ENCODE data around the gene PACRG. TPM values are rescaled to one million over a fixed set of nuclear protein-coding genes. Genes with fewer than 3 reads are reported as not detected.

The PACRG gene
- total and polyA plus RNA-seq, 3 experiments from 2014 or later: not detected

DNA sequence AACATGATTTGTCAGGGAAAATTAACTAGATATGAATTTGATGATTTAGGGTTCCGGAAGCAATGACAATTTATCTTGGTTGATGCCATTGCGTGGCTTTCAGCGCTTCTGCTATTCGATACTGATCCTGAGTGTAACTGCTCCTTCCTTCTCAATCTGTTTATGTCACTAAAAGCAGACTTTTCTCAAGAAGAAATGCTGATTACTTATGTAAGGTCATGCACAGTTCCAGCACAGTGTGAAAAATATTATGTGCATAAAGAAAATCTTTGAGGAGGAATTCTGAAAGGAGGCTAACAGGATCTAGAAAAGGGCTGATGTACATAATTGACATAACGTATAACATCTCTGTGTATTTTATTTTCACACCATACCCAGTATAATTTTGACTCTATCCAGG, 336.6 kb downstream of the PACRG start:
- Histone ChIP-seq H3K4me1 (ENCODE audit: insufficient read depth, low read length) (no peaks in the 10 kb centered on the region), H3K4me3 (ENCODE audit: low read length) (no peak overlapping the region), H3K9me3 (ENCODE audit: low read length) (no peaks in the 10 kb centered on the region), H3K36me3 (ENCODE audit: insufficient read depth, low read length) (no peaks in the 10 kb centered on the region), H3K27me3 (ENCODE audit: insufficient read depth, low read length, poor library complexity, severe bottlenecking) (no peaks in the 10 kb centered on the region), H3K27ac (ENCODE audit: low read depth, low read length) (no peak overlapping the region)
- Mint-ChIP-seq H3K9me3 (peaks cover 0 to 7% (median 3%) of the 10 kb centered on the region in 5 donors), H3K4me3 (no peak overlapping the region), H3K36me3 (no peaks in the 10 kb centered on the region), H3K27me3 (peaks cover 0 to 2% of the 10 kb centered on the region in 2 donors), H3K4me1 (no peaks in the 10 kb centered on the region), H3K27ac (no peak overlapping the region)
- CTCF ChIA-PET: no interaction called here
- POLR2A ChIA-PET: no interaction called here
- DNase-seq: no peak

GRCh38 chr6:163066200-163066599, 338.4 kb downstream of the PACRG start:
- Mint-ChIP-seq H3K36me3 (no peaks in the 10 kb centered on the region), H3K4me1 (no peaks in the 10 kb centered on the region), H3K9me3 (peaks cover 0 to 7% (median 3%) of the 10 kb centered on the region in 5 donors), H3K4me3 (no peak overlapping the region), H3K27me3 (peaks cover 0 to 2% of the 10 kb centered on the region in 2 donors), H3K27ac (no peak overlapping the region)
- H3K4me1 ChIP-seq (ENCODE audit: insufficient read depth, low read length): no peaks in the 10 kb centered on the region
- ChIA-PET POLR2A (no interaction called here), CTCF (no interaction called here)
- H3K36me3 ChIP-seq (ENCODE audit: insufficient read depth, low read length): no peaks in the 10 kb centered on the region
- H3K27me3 ChIP-seq (ENCODE audit: insufficient read depth, low read length, poor library complexity, severe bottlenecking): no peaks in the 10 kb centered on the region
- H3K4me3 ChIP-seq (ENCODE audit: low read length): no peak overlapping the region
- H3K27ac ChIP-seq (ENCODE audit: low read depth, low read length): no peak overlapping the region
- H3K9me3 ChIP-seq (ENCODE audit: low read length): no peaks in the 10 kb centered on the region
- DNase-seq: no peak

DNA sequence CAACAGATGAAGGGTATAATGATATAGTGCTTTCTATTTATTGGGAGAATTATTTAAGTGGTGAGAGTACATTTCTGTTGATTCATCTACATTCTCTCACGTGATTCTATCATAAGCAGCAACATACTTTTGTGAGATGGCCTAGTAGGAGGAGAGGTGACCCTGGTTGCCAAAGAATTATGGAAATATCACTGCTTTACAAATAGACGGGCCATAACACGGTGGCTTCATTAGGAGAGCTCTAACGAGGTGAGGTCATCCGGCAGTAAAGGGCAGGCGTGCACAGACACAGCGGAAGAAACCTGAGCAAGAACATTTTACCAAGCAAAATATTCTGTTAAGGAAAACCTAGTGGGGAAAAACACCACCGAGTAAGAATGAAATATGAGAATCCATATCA, 349.4 kb downstream of the PACRG start:
- Histone ChIP-seq H3K27me3 (ENCODE audit: insufficient read depth, low read length, poor library complexity, severe bottlenecking) (no peaks in the 10 kb centered on the region), H3K9me3 (ENCODE audit: low read length) (no peaks in the 10 kb centered on the region), H3K4me3 (ENCODE audit: low read length) (no peak overlapping the region), H3K36me3 (ENCODE audit: insufficient read depth, low read length) (no peaks in the 10 kb centered on the region), H3K27ac (ENCODE audit: low read depth, low read length) (no peak overlapping the region), H3K4me1 (ENCODE audit: insufficient read depth, low read length) (no peaks in the 10 kb centered on the region)
- H3K9me3 Mint-ChIP-seq: peaks cover 0 to 3% (median 3%) of the 10 kb centered on the region in 5 donors
- ChIA-PET POLR2A (no interaction called here), CTCF (no interaction called here)
- no peaks in the 10 kb centered on the region for H3K27me3 Mint-ChIP-seq
- H3K36me3 Mint-ChIP-seq: no peaks in the 10 kb centered on the region
- no peak overlapping the region for H3K27ac Mint-ChIP-seq
- no peaks in the 10 kb centered on the region for H3K4me1 Mint-ChIP-seq
- DNase-seq: no peak
- H3K4me3 Mint-ChIP-seq: no peak overlapping the region

DNA sequence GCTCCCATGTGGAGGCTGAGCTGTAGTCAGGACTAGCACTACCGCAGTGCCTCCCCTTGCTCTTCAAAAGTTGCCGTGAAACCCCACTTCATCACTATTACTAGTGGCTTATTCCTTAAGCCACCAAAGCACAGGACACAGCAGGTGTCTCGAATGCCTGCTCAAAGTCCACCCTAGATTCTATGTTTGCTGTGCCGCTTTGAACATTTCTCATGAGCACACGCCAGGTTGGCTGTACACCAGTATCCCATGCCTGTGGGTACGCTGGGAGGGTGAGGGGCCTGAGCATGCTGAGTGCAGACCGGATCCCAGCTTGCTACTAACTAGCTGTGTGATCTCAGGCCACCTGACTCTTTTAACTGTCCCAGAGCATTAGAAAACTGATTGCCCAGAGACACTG, 350.9 kb downstream of the PACRG start:
- H3K4me3 ChIP-seq (ENCODE audit: low read length): no peak overlapping the region
- Mint-ChIP-seq H3K9me3 (peaks cover 0 to 3% (median 0%) of the 10 kb centered on the region in 5 donors), H3K4me3 (no peak overlapping the region), H3K27me3 (no peaks in the 10 kb centered on the region), H3K36me3 (no peaks in the 10 kb centered on the region), H3K27ac (no peak overlapping the region), H3K4me1 (no peaks in the 10 kb centered on the region)
- POLR2A ChIA-PET: no interaction called here
- no peaks in the 10 kb centered on the region for H3K27me3 ChIP-seq (ENCODE audit: insufficient read depth, low read length, poor library complexity, severe bottlenecking)
- DNase-seq: no peak
- H3K9me3 ChIP-seq (ENCODE audit: low read length): no peaks in the 10 kb centered on the region
- H3K27ac ChIP-seq (ENCODE audit: low read depth, low read length): no peak overlapping the region
- CTCF ChIA-PET: no interaction called here
- no peaks in the 10 kb centered on the region for H3K36me3 ChIP-seq (ENCODE audit: insufficient read depth, low read length)
- H3K4me1 ChIP-seq (ENCODE audit: insufficient read depth, low read length): no peaks in the 10 kb centered on the region

GRCh38 chr6:163080228-163080627, 352.5 kb downstream of the PACRG start:
- no peaks in the 10 kb centered on the region for H3K27me3 ChIP-seq (ENCODE audit: insufficient read depth, low read length, poor library complexity, severe bottlenecking)
- H3K4me1 Mint-ChIP-seq: no peaks in the 10 kb centered on the region
- H3K27ac Mint-ChIP-seq: no peak overlapping the region
- H3K9me3 Mint-ChIP-seq: peaks cover 0 to 3% (median 0%) of the 10 kb centered on the region in 5 donors
- no peak overlapping the region for H3K4me3 Mint-ChIP-seq
- ChIA-PET CTCF (no interaction called here), POLR2A (no interaction called here)
- no peak for DNase-seq
- H3K4me3 ChIP-seq (ENCODE audit: low read length): no peak overlapping the region
- no peaks in the 10 kb centered on the region for H3K27me3 Mint-ChIP-seq
- H3K4me1 ChIP-seq (ENCODE audit: insufficient read depth, low read length): no peaks in the 10 kb centered on the region
- H3K27ac ChIP-seq (ENCODE audit: low read depth, low read length): no peak overlapping the region
- no peaks in the 10 kb centered on the region for H3K9me3 ChIP-seq (ENCODE audit: low read length)
- no peaks in the 10 kb centered on the region for H3K36me3 Mint-ChIP-seq
- H3K36me3 ChIP-seq (ENCODE audit: insufficient read depth, low read length): no peaks in the 10 kb centered on the region

GRCh38 chr6:163083141-163083540, 355.4 kb downstream of the PACRG start:
- Histone ChIP-seq H3K4me3 (ENCODE audit: low read length) (no peak overlapping the region), H3K27ac (ENCODE audit: low read depth, low read length) (no peak overlapping the region), H3K9me3 (ENCODE audit: low read length) (no peaks in the 10 kb centered on the region), H3K36me3 (ENCODE audit: insufficient read depth, low read length) (no peaks in the 10 kb centered on the region), H3K4me1 (ENCODE audit: insufficient read depth, low read length) (no peaks in the 10 kb centered on the region), H3K27me3 (ENCODE audit: insufficient read depth, low read length, poor library complexity, severe bottlenecking) (no peaks in the 10 kb centered on the region)
- no peak overlapping the region for H3K27ac Mint-ChIP-seq
- no peak overlapping the region for H3K4me3 Mint-ChIP-seq
- H3K27me3 Mint-ChIP-seq: peaks cover 0 to 1% of the 10 kb centered on the region in 2 donors
- ChIA-PET CTCF (no interaction called here), POLR2A (no interaction called here)
- no peaks in the 10 kb centered on the region for H3K36me3 Mint-ChIP-seq
- no peaks in the 10 kb centered on the region for H3K4me1 Mint-ChIP-seq
- DNase-seq: no peak
- peaks cover 0 to 3% (median 0%) of the 10 kb centered on the region in 5 donors for H3K9me3 Mint-ChIP-seq

DNA sequence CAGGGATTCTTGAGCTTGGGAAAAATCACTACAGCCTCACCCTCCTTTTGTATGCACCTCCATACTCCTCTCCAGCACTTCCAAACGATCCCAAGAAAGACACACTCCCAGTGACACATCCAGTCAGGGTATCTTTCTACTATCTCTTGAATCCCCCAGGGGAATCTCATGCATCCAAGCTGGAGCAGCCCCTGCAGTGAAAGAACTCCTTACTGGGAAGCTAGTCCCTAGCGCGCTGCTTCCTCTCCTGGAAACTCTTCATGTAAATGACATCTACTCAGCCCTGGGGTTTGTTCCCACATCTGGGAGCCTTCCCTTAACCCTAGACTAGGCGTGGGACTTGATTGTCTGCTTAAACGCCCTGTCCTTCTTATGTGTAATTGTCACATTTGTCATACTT, 357.7 kb downstream of the PACRG start:
- no peaks in the 10 kb centered on the region for H3K36me3 ChIP-seq (ENCODE audit: insufficient read depth, low read length)
- H3K27me3 Mint-ChIP-seq: peaks cover 0 to 1% of the 10 kb centered on the region in 2 donors
- H3K36me3 Mint-ChIP-seq: no peaks in the 10 kb centered on the region
- no peak overlapping the region for H3K27ac ChIP-seq (ENCODE audit: low read depth, low read length)
- H3K4me3 ChIP-seq (ENCODE audit: low read length): no peak overlapping the region
- no peaks in the 10 kb centered on the region for H3K27me3 ChIP-seq (ENCODE audit: insufficient read depth, low read length, poor library complexity, severe bottlenecking)
- no peak overlapping the region for H3K4me3 Mint-ChIP-seq
- no peaks in the 10 kb centered on the region for H3K4me1 Mint-ChIP-seq
- DNase-seq: no peak
- peaks cover 0 to 3% (median 0%) of the 10 kb centered on the region in 5 donors for H3K9me3 Mint-ChIP-seq
- H3K27ac Mint-ChIP-seq: no peak overlapping the region
- CTCF ChIA-PET: no interaction called here
- no peaks in the 10 kb centered on the region for H3K9me3 ChIP-seq (ENCODE audit: low read length)
- H3K4me1 ChIP-seq (ENCODE audit: insufficient read depth, low read length): no peaks in the 10 kb centered on the region
- POLR2A ChIA-PET: no interaction called here

GRCh38 chr6:163085861-163086623, 358.3 kb downstream of the PACRG start:
- POLR2A ChIA-PET: no interaction called here

More at GRCh38 chr6:163085861-163086623, 358.3 kb downstream of the PACRG start:
- no peaks in the 10 kb centered on the region for H3K4me1 ChIP-seq (ENCODE audit: insufficient read depth, low read length)
- no peaks in the 10 kb centered on the region for H3K27me3 ChIP-seq (ENCODE audit: insufficient read depth, low read length, poor library complexity, severe bottlenecking)
- no peaks in the 10 kb centered on the region for H3K9me3 ChIP-seq (ENCODE audit: low read length)
- DNase-seq: no peak
- Mint-ChIP-seq H3K4me1 (no peaks in the 10 kb centered on the region), H3K36me3 (no peaks in the 10 kb centered on the region), H3K4me3 (no peak overlapping the region), H3K27me3 (peaks cover 0 to 1% of the 10 kb centered on the region in 2 donors), H3K27ac (peak overlapping the region in 1 of 8 donors; percentile 47), H3K9me3 (peaks cover 0 to 3% (median 0%) of the 10 kb centered on the region in 5 donors)
- H3K36me3 ChIP-seq (ENCODE audit: insufficient read depth, low read length): no peaks in the 10 kb centered on the region
- CTCF ChIA-PET: no interaction called here
- H3K27ac ChIP-seq (ENCODE audit: low read depth, low read length): no peak overlapping the region
- H3K4me3 ChIP-seq (ENCODE audit: low read length): no peak overlapping the region
